ENCODE results near the gene CD40LG.

CD40LG gene

GRCh38 chrX:136647677-136648360, at the start of gene CD40LG:
Gene CD40LG (plus strand): TSS chrX:136648158. CDS start chrX:136648249, 91 bp downstream.
- TF ChIP-seq USF1 (IDR thresholded peaks at IDR 0.05) = no peak
- TF ChIP-seq TCF12 (IDR thresholded peaks at IDR 0.05; ENCODE audit: low read depth) = no peak
- no peak for TF ChIP-seq FOXM1 (IDR thresholded peaks at IDR 0.05; ENCODE audit: borderline replicate concordance, low read depth)
- TF ChIP-seq MAX (IDR thresholded peaks at IDR 0.05) = no peak
- no peak for TF ChIP-seq RAD21 (IDR thresholded peaks at IDR 0.05; ENCODE audit: low read depth)
- no peak for TF ChIP-seq CREB1 (IDR thresholded peaks at IDR 0.05; ENCODE audit: low read depth)
- no peak for TF ChIP-seq CEBPB (IDR thresholded peaks at IDR 0.05)
- no peak for TF ChIP-seq EGR1 (IDR thresholded peaks at IDR 0.05)
- TF ChIP-seq EP300 (IDR thresholded peaks at IDR 0.05; ENCODE audit: borderline replicate concordance) = no peak
- TF ChIP-seq TEAD4 (IDR thresholded peaks at IDR 0.05) = no peak
- no peak for TF ChIP-seq TAF1 (IDR thresholded peaks at IDR 0.05; ENCODE audit: low read depth)
- TF ChIP-seq YY1 (IDR thresholded peaks at IDR 0.05; ENCODE audit: low read depth) = no peak
- TF ChIP-seq NFIC (IDR thresholded peaks at IDR 0.05) = no peak
- no peak for TF ChIP-seq REST (IDR thresholded peaks at IDR 0.05; ENCODE audit: low read depth)
- TF ChIP-seq ZBTB7A (IDR thresholded peaks at IDR 0.05; ENCODE audit: low read depth) = no peak

- TF ChIP-seq USF1 (IDR thresholded peaks at IDR 0.05) = no peak
- no peak for TF ChIP-seq CEBPB (IDR thresholded peaks at IDR 0.05)
- TF ChIP-seq TCF12 (IDR thresholded peaks at IDR 0.05; ENCODE audit: low read depth) = no peak
Observed at GRCh38 chrX:136598631-136599030, 49.3 kb upstream of the CD40LG start.

GRCh38 chrX:136600059-136600458, 47.9 kb upstream of the CD40LG start:
- TF ChIP-seq NFIC (IDR thresholded peaks at IDR 0.05) (no peak), TEAD4 (IDR thresholded peaks at IDR 0.05) (no peak), EGR1 (IDR thresholded peaks at IDR 0.05) (no peak), CREB1 (IDR thresholded peaks at IDR 0.05; ENCODE audit: low read depth) (no peak), FOXM1 (IDR thresholded peaks at IDR 0.05; ENCODE audit: borderline replicate concordance, low read depth) (no peak), YY1 (IDR thresholded peaks at IDR 0.05; ENCODE audit: low read depth) (no peak)

- TF ChIP-seq USF1 (IDR thresholded peaks at IDR 0.05) (no peak), EGR1 (IDR thresholded peaks at IDR 0.05) (no peak), NFIC (IDR thresholded peaks at IDR 0.05) (no peak), TCF12 (IDR thresholded peaks at IDR 0.05; ENCODE audit: low read depth) (no peak)
Observed at GRCh38 chrX:136607236-136607635, 40.7 kb upstream of the CD40LG start.

GRCh38 chrX:136608295-136608933, 39.5 kb upstream of the CD40LG start:
- TF ChIP-seq NFIC (IDR thresholded peaks at IDR 0.05) (no peak), RAD21 (IDR thresholded peaks at IDR 0.05; ENCODE audit: low read depth) (peak; percentile 46; the same call in 1 of the 2 replicates)

GRCh38 chrX:136616987-136617685, 30.8 kb upstream of the CD40LG start:
- TF ChIP-seq TCF12 (IDR thresholded peaks at IDR 0.05; ENCODE audit: low read depth) = no peak
- TF ChIP-seq YY1 (IDR thresholded peaks at IDR 0.05; ENCODE audit: low read depth) = no peak
- TF ChIP-seq CREB1 (IDR thresholded peaks at IDR 0.05; ENCODE audit: low read depth) = no peak
- no peak for TF ChIP-seq USF1 (IDR thresholded peaks at IDR 0.05)
- TF ChIP-seq REST (IDR thresholded peaks at IDR 0.05; ENCODE audit: low read depth) = no peak
- TF ChIP-seq CEBPB (IDR thresholded peaks at IDR 0.05) = no peak

Measured in Ishikawa (cell line).